ENCODE results near the gene MVD. TPM values are rescaled to one million over a fixed set of nuclear protein-coding genes. Genes with fewer than 3 reads are reported as not detected.

Gene MVD
- total and polyA plus RNA-seq, 10 of the 15 experiments (the other 5 are each of a cell fraction or from before 2014, with no cell fraction given) = 5.0 to 147 (median 65.0) TPM

DNA sequence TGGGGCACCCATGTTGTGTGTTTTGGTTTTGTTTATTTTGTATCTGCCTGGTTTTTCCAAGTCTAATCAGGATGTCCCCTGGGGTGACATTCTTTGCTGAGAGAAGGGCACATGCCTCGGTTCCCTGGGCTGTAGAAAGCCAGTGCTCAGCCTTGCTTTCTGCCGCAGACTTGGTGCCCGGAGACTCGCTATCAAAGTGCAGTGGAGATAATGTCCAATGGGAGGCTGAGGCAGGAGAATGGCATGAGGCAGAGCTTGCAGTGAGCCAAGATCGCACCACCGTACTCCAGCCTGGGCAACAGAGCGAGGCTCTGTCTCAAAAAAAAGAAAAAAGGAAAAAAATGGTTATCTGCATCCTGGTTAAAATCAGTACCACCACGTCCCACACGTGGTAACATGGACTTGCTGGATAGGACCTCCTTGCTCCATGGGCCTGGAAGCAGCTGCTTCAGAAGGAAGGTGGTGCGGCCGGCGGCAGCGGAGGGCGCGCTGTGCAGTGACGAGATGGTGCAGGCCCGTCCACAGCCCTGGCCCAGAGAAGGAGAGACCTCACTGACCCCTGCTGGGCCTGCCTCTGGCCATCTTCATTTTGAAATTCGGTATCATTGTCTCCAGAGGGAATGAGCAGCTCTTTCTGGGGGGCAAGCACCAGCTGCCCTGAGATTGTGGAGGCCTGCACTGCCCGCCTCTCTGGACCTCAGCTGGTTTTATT is 43.8 kb downstream of the MVD start:
- Histone ChIP-seq H3K36me3 (ENCODE audit: control insufficient read depth in 2 of 2, insufficient read depth in 2 of 2, low read length in 1 of 2) (peaks cover 10 to 45% of the 10 kb centered on the region in 2 experiments; a peak in 3 of 4 replicates), H3K9me3 (replicated peaks; ENCODE audit: control insufficient read depth, insufficient read depth, low read length) (no peaks in the 10 kb centered on the region), H3K4me1 (ENCODE audit: control insufficient read depth, insufficient read depth, low read length) (no peaks in the 10 kb centered on the region), H3K4me3 (no peak overlapping the region), H3K27ac (ENCODE audit: control insufficient read depth, insufficient read depth) (no peak overlapping the region), H3K9ac (ENCODE audit: control insufficient read depth, insufficient read depth, low read length) (no peak overlapping the region), H3K27me3 (replicated peaks in 1 of 2; ENCODE audit: control insufficient read depth in 2 of 2, insufficient read depth in 2 of 2, low read length in 1 of 2) (no peaks in the 10 kb centered on the region), H3K4me2 (ENCODE audit: control insufficient read depth, insufficient read depth) (no peak overlapping the region), H4K20me1 (ENCODE audit: control insufficient read depth, insufficient read depth) (no peaks in the 10 kb centered on the region), H2AFZ (ENCODE audit: control insufficient read depth, low read depth, low read length) (no peak overlapping the region), H3K79me2 (ENCODE audit: control insufficient read depth, insufficient read depth, low read length) (no peaks in the 10 kb centered on the region)
- ATAC-seq (no peak), DNase-seq (ENCODE audit: low read depth, low spot score) (no peak), FAIRE-seq (no peak)
- ChIA-PET RAD21 (ENCODE audit: unreplicated experiment) (no interaction called here), SMC1A (ENCODE audit: uncharacterized antibody, unreplicated experiment) (no interaction called here), POLR2A (no interaction called here), CTCF (interaction anchor here (1.0 to 1.5 kb wide), 2 partner anchors 14 to 60 kb away, joined by 3 to 5 read pairs; no protein-coding TSS in a partner anchor)
- in situ Hi-C loops (cut with MboI) (no loop called here), intact Hi-C loops (cut with micrococcal nuclease; ENCODE audit: unreplicated experiment) (no loop called here)
- BruUV-seq (replicated peaks) = no TSS peak
- WGBS (ENCODE audit: insufficient coverage, insufficient replicate concordance, low lambda C conversion rate, missing lambda C conversion rate) = 95% methylated on average over 19 of the region's 19 CpGs
- no peak for TF ChIP-seq NR2C1 (IDR thresholded peaks at IDR 0.05)
- no peak for TF ChIP-seq ZNF24 (IDR thresholded peaks at IDR 0.05)
- no peak for TF ChIP-seq ELK1 (IDR thresholded peaks at IDR 0.05; ENCODE audit: low read depth, low read length)
- no peak for TF ChIP-seq PRDM15 (CRISPR knock-in tag; IDR thresholded peaks at IDR 0.05)
- TF ChIP-seq ZZZ3 (IDR thresholded peaks at IDR 0.05; ENCODE audit: control insufficient read depth, insufficient read length, low read depth) = no peak
- TF ChIP-seq MEF2A (IDR thresholded peaks at IDR 0.05; ENCODE audit: insufficient read depth, low read depth, low read length) = no peak
- no peak for TF ChIP-seq FOS (IDR thresholded peaks at IDR 0.05; ENCODE audit: borderline replicate concordance, extremely low read depth, insufficient read length)
- TF ChIP-seq, protein P1, sequence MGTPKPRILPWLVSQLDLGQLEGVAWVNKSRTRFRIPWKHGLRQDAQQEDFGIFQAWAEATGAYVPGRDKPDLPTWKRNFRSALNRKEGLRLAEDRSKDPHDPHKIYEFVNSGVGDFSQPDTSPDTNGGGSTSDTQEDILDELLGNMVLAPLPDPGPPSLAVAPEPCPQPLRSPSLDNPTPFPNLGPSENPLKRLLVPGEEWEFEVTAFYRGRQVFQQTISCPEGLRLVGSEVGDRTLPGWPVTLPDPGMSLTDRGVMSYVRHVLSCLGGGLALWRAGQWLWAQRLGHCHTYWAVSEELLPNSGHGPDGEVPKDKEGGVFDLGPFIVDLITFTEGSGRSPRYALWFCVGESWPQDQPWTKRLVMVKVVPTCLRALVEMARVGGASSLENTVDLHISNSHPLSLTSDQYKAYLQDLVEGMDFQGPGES (IDR thresholded peaks at IDR 0.05) = no peak
- TF ChIP-seq HSF1 (IDR thresholded peaks at IDR 0.05; ENCODE audit: low read depth, low read length) = no peak
- TF ChIP-seq, protein P2, sequence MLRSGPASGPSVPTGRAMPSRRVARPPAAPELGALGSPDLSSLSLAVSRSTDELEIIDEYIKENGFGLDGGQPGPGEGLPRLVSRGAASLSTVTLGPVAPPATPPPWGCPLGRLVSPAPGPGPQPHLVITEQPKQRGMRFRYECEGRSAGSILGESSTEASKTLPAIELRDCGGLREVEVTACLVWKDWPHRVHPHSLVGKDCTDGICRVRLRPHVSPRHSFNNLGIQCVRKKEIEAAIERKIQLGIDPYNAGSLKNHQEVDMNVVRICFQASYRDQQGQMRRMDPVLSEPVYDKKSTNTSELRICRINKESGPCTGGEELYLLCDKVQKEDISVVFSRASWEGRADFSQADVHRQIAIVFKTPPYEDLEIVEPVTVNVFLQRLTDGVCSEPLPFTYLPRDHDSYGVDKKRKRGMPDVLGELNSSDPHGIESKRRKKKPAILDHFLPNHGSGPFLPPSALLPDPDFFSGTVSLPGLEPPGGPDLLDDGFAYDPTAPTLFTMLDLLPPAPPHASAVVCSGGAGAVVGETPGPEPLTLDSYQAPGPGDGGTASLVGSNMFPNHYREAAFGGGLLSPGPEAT (IDR thresholded peaks at IDR 0.05; ENCODE audit: low read depth) = no peak
- no peak for TF ChIP-seq POU2F2 (IDR thresholded peaks at IDR 0.05; ENCODE audit: borderline replicate concordance, low read depth, low read length)
- no peak for TF ChIP-seq STAT1 (conservative IDR thresholded peaks at IDR 0.05)

Measured in GM12878 (cell line).